Nephron progenitor cell (in vitro differentiated cells): Measurements from ENCODE around the gene IL2RA.

Source experiments
- DNase-seq: peaks from one replicate; pipeline ENCODE4 v3.0.0; 2021
- H3K27ac Mint-ChIP-seq: 2 replicates; pipeline ENCODE4 v1.8.0; 2021; ENCODE audit warnings: mild to moderate bottlenecking, moderate library complexity, mixed read lengths
- H3K27me3 Mint-ChIP-seq: 2 replicates; pipeline ENCODE4 v1.8.0; 2021; ENCODE audit warnings: mild to moderate bottlenecking, low read depth, mixed read lengths; ENCODE audit not compliant: poor library complexity
- H3K36me3 Mint-ChIP-seq: 2 replicates; pipeline ENCODE4 v1.8.0; 2021; ENCODE audit warnings: low read depth, mixed read lengths
- H3K4me1 Mint-ChIP-seq: 2 replicates; pipeline ENCODE4 v1.8.0; 2021; ENCODE audit warnings: mixed read lengths
- H3K4me3 Mint-ChIP-seq: 2 replicates; pipeline ENCODE4 v1.8.0; 2021; ENCODE audit warnings: mild to moderate bottlenecking, moderate library complexity, mixed read lengths
- H3K9me3 Mint-ChIP-seq: 2 replicates; pipeline ENCODE4 v1.8.0; 2021; ENCODE audit warnings: mild to moderate bottlenecking, moderate library complexity, mixed read lengths
- TF ChIP-seq, protein P1 (sequence below): fragments of 200-600 bp; sonication (generic); IDR thresholded peaks from 2 replicates; pipeline ENCODE4 v1.5.0; 2021; ENCODE audit warnings: antibody characterized with exemption

The IL2RA gene

GRCh38 chr10:6071181-6072175, 9.3 kb upstream of the IL2RA start:
- H3K4me1 Mint-ChIP-seq, result peaks cover 10% of the 10 kb centered on the region
- no peak overlapping the region for H3K4me3 Mint-ChIP-seq
- peaks cover 42% of the 10 kb centered on the region for H3K27me3 Mint-ChIP-seq
- H3K9me3 Mint-ChIP-seq, result peaks cover 4% of the 10 kb centered on the region
- no peak for DNase-seq
- H3K36me3 Mint-ChIP-seq, result no peaks in the 10 kb centered on the region
- no peak overlapping the region for H3K27ac Mint-ChIP-seq
- TF ChIP-seq, protein P1, sequence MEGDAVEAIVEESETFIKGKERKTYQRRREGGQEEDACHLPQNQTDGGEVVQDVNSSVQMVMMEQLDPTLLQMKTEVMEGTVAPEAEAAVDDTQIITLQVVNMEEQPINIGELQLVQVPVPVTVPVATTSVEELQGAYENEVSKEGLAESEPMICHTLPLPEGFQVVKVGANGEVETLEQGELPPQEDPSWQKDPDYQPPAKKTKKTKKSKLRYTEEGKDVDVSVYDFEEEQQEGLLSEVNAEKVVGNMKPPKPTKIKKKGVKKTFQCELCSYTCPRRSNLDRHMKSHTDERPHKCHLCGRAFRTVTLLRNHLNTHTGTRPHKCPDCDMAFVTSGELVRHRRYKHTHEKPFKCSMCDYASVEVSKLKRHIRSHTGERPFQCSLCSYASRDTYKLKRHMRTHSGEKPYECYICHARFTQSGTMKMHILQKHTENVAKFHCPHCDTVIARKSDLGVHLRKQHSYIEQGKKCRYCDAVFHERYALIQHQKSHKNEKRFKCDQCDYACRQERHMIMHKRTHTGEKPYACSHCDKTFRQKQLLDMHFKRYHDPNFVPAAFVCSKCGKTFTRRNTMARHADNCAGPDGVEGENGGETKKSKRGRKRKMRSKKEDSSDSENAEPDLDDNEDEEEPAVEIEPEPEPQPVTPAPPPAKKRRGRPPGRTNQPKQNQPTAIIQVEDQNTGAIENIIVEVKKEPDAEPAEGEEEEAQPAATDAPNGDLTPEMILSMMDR, result no peak

- H3K4me1 Mint-ChIP-seq, result peaks cover 10% of the 10 kb centered on the region
- TF ChIP-seq, protein P1, result no peak
- H3K27me3 Mint-ChIP-seq, result peaks cover 39% of the 10 kb centered on the region
- H3K9me3 Mint-ChIP-seq, result peaks cover 4% of the 10 kb centered on the region
- no peak overlapping the region for H3K4me3 Mint-ChIP-seq
- H3K36me3 Mint-ChIP-seq, result no peaks in the 10 kb centered on the region
- H3K27ac Mint-ChIP-seq, result no peak overlapping the region
- no peak for DNase-seq
Observed at GRCh38 chr10:6070660-6071059, 8.5 kb upstream of the IL2RA start.

- peaks cover under 1% of the 10 kb centered on the region for H3K4me1 Mint-ChIP-seq
- no peak overlapping the region for H3K27ac Mint-ChIP-seq
- no peak overlapping the region for H3K4me3 Mint-ChIP-seq
- peaks cover 37% of the 10 kb centered on the region for H3K27me3 Mint-ChIP-seq
- no peak for DNase-seq
- TF ChIP-seq, protein P1, result no peak
- no peaks in the 10 kb centered on the region for H3K36me3 Mint-ChIP-seq
- H3K9me3 Mint-ChIP-seq, result peaks cover 4% of the 10 kb centered on the region
Observed at GRCh38 chr10:6069081-6069931, 7.1 kb upstream of the IL2RA start.

GRCh38 chr10:6068422-6068821, 6.3 kb upstream of the IL2RA start:
- Mint-ChIP-seq H3K9me3 (peaks cover 4% of the 10 kb centered on the region), H3K4me3 (no peak overlapping the region), H3K36me3 (no peaks in the 10 kb centered on the region), H3K4me1 (no peaks in the 10 kb centered on the region), H3K27me3 (peaks cover 29% of the 10 kb centered on the region), H3K27ac (no peak overlapping the region)
- no peak for DNase-seq
- TF ChIP-seq, protein P1, result no peak

GRCh38 chr10:6068006-6068405, 5.8 kb upstream of the IL2RA start:
- peaks cover 27% of the 10 kb centered on the region for H3K27me3 Mint-ChIP-seq
- no peak overlapping the region for H3K4me3 Mint-ChIP-seq
- no peaks in the 10 kb centered on the region for H3K36me3 Mint-ChIP-seq
- TF ChIP-seq, protein P1, result no peak
- no peak for DNase-seq
- H3K9me3 Mint-ChIP-seq, result peaks cover 4% of the 10 kb centered on the region
- no peaks in the 10 kb centered on the region for H3K4me1 Mint-ChIP-seq
- H3K27ac Mint-ChIP-seq, result no peak overlapping the region
